Measurements from ENCODE around the gene MCEMP1. TPM values are rescaled to one million over a fixed set of nuclear protein-coding genes. Genes with fewer than 3 reads are reported as not detected.

The MCEMP1 gene, protein sequence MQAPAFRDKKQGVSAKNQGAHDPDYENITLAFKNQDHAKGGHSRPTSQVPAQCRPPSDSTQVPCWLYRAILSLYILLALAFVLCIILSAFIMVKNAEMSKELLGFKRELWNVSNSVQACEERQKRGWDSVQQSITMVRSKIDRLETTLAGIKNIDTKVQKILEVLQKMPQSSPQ
- total RNA-seq (2014; rRNA removed; shearing (Covaris generic)), result not detected in 2 replicates

DNA sequence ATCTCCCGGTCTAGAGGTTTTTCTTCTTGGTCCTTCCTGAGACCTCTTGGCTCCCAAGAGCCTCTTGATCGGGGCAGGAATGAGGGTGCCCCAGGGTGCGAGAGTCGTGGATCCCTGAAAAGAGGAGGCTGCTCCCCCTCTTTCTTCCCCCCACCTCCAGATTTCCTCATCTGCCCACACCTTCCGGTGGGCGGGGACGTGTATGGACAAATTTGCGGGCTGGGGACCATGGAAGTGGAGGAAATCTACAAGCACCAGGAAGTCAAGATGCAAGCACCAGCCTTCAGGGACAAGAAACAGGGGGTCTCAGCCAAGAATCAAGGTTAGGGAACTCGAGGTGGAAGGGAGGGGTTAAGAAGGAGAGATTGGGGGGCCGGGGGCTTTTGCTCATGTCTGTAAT is at the start of gene MCEMP1:
TSS of gene MCEMP1 (plus strand) at position 237 of the 400 bp plus-strand sequence. CDS start at position 268, 31 bp downstream.
- DNase-seq (ENCODE audit: low spot score), result no peak
- in situ Hi-C loops (cut with HindIII; ENCODE audit: low sequenced_read_pairs), result no loop called here

- in situ Hi-C loops (cut with HindIII; ENCODE audit: low sequenced_read_pairs), result no loop called here
Measured at GRCh38 chr19:7627166-7627565, 49.7 kb upstream of the MCEMP1 start.

GRCh38 chr19:7628589-7629311 is 48.1 kb upstream of the MCEMP1 start:
- no peak for DNase-seq (ENCODE audit: low spot score)
- in situ Hi-C loops (cut with HindIII; ENCODE audit: low sequenced_read_pairs), result no loop called here

More at GRCh38 chr19:7627166-7627565, 49.7 kb upstream of the MCEMP1 start:
- DNase-seq (ENCODE audit: low spot score), result no peak

DNA sequence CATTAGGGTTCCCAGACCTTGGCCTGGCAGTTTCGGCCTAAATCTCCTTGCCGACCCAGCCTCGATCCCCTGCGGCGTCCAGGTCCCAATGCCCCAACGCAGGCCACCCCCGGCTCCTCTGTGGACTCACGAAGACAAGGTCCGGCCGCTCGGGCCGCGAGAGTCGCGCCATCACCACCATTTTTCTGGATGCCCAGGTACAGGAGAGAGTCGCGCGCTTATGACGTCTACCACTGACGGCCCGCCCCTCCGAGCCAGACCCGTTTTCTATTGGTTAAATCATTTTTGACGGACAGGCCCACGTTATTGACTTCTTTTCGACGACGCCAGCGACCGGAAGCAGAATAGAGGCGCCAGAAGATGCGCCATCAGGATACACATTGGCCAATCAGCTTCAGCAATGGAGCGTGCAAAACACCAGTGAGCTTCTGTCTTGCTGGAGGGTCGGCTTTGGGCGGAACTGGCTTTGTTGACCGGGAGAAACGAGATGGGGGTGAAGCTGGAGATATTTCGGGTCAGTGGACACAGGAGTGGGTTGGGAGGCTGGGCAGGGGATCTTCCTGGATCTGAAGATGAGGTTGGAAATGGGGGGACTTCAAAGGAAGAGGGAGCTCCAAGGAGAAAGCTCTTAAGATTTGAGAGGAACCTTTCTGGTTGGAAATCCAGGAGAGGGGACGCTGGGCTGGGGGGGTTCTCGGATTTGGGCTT is 47.4 kb upstream of the MCEMP1 start, which contains the start of the genes PET100 and XAB2:
TSS of gene PET100 (plus strand) at position 447 of the 708 bp plus-strand sequence. CDS start at position 488, 41 bp downstream.
TSS of gene XAB2 (minus strand) at position 199 of the 708 bp plus-strand sequence. CDS start at position 181, 18 bp downstream.
- peak; percentile 99 for DNase-seq (ENCODE audit: low spot score)
- in situ Hi-C loops (cut with HindIII; ENCODE audit: low sequenced_read_pairs), result no loop called here

DNA sequence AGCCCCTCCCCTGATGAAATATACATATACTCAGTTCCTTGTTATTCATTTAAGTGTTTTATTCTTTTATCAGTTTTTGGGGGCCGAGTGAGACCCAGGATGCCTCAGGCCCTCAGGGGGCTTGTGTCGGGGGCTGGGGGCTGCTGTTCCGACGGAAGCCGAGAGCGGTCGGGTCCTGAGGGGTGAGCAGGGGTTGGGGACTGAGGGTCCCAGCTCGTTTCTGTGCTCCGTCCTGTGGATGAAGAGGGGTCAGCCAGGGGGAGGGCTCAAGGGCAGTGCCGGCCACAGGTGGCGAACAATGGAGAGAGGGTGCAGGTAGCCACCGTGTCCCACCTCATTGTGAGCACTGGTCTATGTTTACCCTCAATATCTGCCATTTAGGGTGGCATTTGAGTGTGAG is 45.3 kb upstream of the MCEMP1 start:
- in situ Hi-C loops (cut with HindIII; ENCODE audit: low sequenced_read_pairs), result no loop called here
- no peak for DNase-seq (ENCODE audit: low spot score)

GRCh38 chr19:7632340-7633203 is 44.3 kb upstream of the MCEMP1 start:
- in situ Hi-C loops (cut with HindIII; ENCODE audit: low sequenced_read_pairs), result no loop called here
- no peak for DNase-seq (ENCODE audit: low spot score)

- in situ Hi-C loops (cut with HindIII; ENCODE audit: low sequenced_read_pairs), result no loop called here
Measured at GRCh38 chr19:7633698-7634097, 43.2 kb upstream of the MCEMP1 start, which contains the start of gene PCP2. Gene PCP2, minus strand, starts transcription at chr19:7633719. Its CDS starts 262 bp downstream, at chr19:7633457.

GRCh38 chr19:7635670-7636069 is 41.2 kb upstream of the MCEMP1 start:
- in situ Hi-C loops (cut with HindIII; ENCODE audit: low sequenced_read_pairs), result no loop called here
- DNase-seq (ENCODE audit: low spot score), result no peak

More at GRCh38 chr19:7633698-7634097, 43.2 kb upstream of the MCEMP1 start, which contains the start of gene PCP2:
- DNase-seq (ENCODE audit: low spot score), result no peak

DNA sequence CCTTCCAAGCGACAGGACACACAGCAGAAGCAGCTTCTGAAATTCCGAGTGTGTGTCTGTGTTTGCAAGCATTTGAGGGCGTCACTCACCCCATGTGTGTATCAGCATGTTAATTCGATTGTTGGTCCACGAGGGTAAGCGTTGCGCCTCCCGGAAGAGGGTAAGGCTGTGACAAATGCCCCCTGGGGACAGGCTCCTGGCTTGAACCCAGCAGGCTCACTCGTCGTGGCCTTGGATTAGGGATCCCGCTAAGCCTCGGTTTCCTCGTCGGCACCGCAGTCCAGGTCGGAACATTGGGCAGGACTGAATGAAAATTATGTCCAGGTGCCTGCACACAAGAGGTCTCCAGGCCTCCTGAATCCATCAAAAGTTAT is 40.6 kb upstream of the MCEMP1 start:
- in situ Hi-C loops (cut with HindIII; ENCODE audit: low sequenced_read_pairs), result no loop called here

DNA sequence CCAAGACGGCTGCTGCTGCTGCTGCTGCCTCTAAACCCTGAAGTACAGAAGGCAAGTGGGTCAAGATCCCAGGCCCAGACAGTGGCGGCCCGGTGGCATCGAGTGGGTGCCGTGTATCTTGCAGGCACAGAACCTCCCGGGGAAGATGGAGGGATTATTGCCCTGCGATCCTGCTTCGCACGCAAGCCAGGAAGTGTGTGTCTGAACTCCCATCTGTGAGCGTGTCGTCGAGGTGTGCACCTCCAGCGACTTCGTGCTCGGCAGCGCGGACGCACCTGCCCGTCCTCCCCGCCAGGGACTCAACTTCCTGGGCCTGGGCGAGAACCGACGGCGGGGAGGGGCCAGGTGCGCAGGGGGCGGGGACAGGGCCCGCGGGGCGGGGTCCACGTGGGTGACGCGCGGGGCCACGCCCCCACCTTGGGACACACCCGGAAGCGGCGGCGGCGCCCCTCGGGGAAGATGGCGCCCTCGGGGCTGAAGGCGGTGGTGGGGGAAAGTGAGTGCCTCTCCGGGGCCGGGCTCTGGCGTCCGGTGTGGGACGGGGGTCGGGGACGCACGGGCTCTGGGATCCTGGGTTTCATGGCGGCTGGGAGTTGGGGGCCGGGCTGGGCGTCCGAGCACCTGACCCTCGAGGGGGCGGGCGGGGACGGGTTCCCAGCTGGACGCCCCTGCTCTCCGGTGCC is 40.1 kb upstream of the MCEMP1 start, which contains the start of gene STXBP2:
TSS of gene STXBP2 (plus strand) at position 420 of the 683 bp plus-strand sequence. CDS start at position 460, 40 bp downstream.
- no peak for DNase-seq (ENCODE audit: low spot score)
- in situ Hi-C loops (cut with HindIII; ENCODE audit: low sequenced_read_pairs), result no loop called here

More for the DNA sequence above, 40.6 kb upstream of the MCEMP1 start:
- no peak for DNase-seq (ENCODE audit: low spot score)

DNA sequence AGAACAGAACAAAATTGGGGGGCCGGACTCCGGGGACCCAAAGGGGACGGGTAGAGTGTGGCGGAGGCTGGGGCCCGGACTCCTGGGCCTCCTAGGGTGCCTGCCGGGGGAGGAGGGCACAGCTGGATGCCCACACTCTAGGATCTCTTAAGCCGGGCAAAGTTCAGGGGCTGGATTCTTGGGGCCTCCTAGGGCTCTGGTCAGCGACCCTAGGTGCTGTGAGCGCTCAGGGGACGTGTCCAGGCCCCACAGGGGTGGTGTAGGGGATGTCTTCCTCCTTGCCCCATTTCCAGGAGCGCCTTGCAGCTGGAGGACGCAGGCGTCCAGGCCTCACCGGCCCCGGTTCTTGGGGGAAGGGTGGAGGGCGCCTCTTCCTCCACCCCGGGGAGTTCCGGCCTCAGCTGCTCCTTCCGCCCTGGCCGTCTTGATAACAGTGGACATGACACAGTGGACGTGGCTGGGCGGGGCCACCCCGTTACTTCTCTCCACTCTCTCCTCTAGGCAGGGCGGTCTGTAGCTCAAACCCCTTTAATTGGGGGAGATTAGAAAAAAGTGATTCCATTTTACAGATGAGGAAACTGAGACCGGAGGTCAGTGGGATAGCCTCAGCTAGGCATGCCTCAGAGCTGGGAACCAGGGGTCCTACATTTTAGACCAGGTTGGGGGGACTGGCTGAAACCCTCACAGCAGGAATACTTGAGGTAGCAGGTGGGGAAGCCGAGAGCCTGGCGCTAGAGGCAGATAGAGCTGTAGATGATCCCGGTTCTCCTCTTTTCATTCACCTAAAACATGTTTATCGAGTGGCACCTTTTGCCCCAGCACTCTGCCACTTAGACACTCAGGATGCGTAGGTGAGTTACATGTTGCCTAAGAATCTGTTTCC is 39.3 kb upstream of the MCEMP1 start:
- no peak for DNase-seq (ENCODE audit: low spot score)
- in situ Hi-C loops (cut with HindIII; ENCODE audit: low sequenced_read_pairs), result no loop called here

- in situ Hi-C loops (cut with HindIII; ENCODE audit: low sequenced_read_pairs), result no loop called here
Measured at GRCh38 chr19:7638802-7639465, 38.0 kb upstream of the MCEMP1 start.

DNA sequence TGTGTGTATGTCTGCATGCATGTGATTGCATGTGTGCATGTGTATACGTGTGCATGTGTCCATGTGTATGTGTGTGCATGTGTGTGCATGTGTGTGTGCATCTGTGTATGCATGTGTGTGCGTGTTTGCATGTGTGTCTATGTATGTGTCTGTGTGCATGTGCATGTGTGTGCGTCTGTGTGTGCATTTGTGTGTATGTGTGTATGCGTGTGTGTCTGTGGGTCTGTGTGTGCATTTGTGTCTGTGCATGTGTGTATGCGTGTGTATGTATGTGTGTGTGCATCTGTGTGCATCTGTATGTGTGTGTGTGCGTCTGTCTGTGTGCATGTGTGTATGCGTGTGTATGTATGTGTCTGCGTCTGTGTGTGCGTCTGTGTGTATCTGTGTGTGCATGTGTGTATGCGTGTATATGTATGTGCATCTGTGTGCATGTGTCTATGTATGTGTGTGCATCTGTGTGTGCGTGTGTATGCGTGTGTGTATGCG is 37.0 kb upstream of the MCEMP1 start:
- DNase-seq (ENCODE audit: low spot score), result no peak
- in situ Hi-C loops (cut with HindIII; ENCODE audit: low sequenced_read_pairs), result no loop called here

More at GRCh38 chr19:7638802-7639465, 38.0 kb upstream of the MCEMP1 start:
- no peak for DNase-seq (ENCODE audit: low spot score)

DNA sequence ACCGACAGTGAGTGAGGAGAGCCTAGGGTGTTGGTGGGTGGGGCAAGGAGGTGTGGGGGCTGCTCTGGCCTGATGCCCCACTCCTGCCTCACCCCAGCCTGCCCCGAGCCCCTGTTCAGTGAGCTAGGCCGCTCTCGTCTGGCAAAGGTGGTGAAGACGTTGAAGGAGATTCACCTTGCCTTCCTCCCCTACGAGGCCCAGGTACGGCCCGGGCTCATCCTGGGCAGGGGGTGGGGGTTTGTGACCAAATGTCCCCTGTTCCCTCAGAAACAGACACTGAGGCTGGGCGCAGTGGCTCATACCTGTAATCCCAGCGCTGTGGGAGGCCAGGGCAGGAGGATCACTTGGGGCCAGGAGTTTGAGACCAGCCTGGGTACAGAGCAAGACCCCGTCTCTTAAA is 36.1 kb upstream of the MCEMP1 start:
- in situ Hi-C loops (cut with HindIII; ENCODE audit: low sequenced_read_pairs), result no loop called here
- no peak for DNase-seq (ENCODE audit: low spot score)

- no peak for DNase-seq (ENCODE audit: low spot score)
Measured at GRCh38 chr19:7641290-7642276, 35.3 kb upstream of the MCEMP1 start.

More at GRCh38 chr19:7641290-7642276, 35.3 kb upstream of the MCEMP1 start:
- in situ Hi-C loops (cut with HindIII; ENCODE audit: low sequenced_read_pairs), result no loop called here

Measured in G401 (cell line).